Measurements from ENCODE around the gene CACNB3. TPM values are rescaled to one million over a fixed set of nuclear protein-coding genes. Genes with fewer than 3 reads are reported as not detected.

CACNB3 gene
- total and polyA plus RNA-seq, 2 donors (not counting 1 experiment from before 2014, with no cell fraction given) = 28.4 to 46.2 TPM

DNA sequence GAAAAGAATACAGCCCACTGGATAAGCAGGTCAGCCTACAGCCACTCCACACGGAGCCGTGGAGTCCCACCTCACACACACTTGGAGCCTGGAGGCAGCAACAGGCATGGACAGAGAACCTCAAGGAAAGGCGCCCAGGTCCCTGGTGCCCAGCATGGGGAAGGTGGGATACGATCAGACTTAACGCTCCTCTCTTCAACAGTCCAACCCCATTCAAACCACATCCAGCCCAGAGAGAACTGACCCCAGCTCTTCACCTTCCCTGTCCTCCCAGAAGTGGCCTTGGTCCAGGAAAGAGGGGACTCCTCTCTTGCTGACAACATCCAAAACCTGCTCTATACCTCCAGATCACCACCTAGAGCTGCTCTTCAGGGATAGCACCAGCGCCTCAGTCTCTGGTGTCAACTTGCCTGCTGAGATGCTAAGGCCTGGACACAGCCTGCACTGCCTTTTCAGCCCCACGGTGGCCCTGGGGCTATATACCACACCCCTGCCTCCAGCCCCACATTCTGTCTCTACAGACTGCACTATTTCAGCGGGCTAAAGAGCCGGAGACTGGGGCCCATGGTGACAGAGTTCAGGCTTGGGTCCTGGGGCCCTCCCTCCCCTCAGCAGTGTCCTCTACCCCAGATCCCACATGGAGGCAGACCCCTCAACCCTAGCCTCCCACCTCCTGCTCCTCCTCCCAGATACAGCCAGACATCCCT is 36.4 kb upstream of the CACNB3 start:
- H2AFZ ChIP-seq (ENCODE audit: low read length) = no peak overlapping the region
- no peak for TF ChIP-seq CTCF (conservative IDR thresholded peaks at IDR 0.05 in 1 of 2, IDR thresholded peaks at IDR 0.05 in 1 of 2; ENCODE audit: low read depth in 1 of 2, low read length in 2 of 2)
- no peak for TF ChIP-seq EZH2 (IDR thresholded peaks at IDR 0.05; ENCODE audit: low read length, missing control alignments)
- no peaks in the 10 kb centered on the region for H3K27me3 ChIP-seq (ENCODE audit: control insufficient read depth, insufficient read depth, low read length)
- peaks cover 11% of the 10 kb centered on the region for H3K36me3 ChIP-seq (ENCODE audit: control insufficient read depth, insufficient read depth, low read length)
- peaks cover 8% of the 10 kb centered on the region for H3K79me2 ChIP-seq (ENCODE audit: control insufficient read depth, insufficient read depth, low read length)
- H3K9me3 ChIP-seq (ENCODE audit: control insufficient read depth, insufficient read depth, low read depth, low read length) = no peaks in the 10 kb centered on the region
- peaks cover 7% of the 10 kb centered on the region for H3K4me1 ChIP-seq (ENCODE audit: control insufficient read depth, extremely low read depth, insufficient read depth, low read length)
- no peak overlapping the region for H3K9ac ChIP-seq (ENCODE audit: insufficient read depth, low read length)
- no peak overlapping the region for H3K4me3 ChIP-seq (replicated peaks in 1 of 4; ENCODE audit: control extremely low read depth in 1 of 4, insufficient read depth in 1 of 4, low read depth in 3 of 4, low read length in 4 of 4)
- no peak for DNase-seq (ENCODE audit: low read depth in 2 of 2)
- no peak overlapping the region for H3K4me2 ChIP-seq (ENCODE audit: extremely low read depth, insufficient read depth, low read length)
- H4K20me1 ChIP-seq (ENCODE audit: control insufficient read depth, extremely low read depth, insufficient read depth, low read length) = no peaks in the 10 kb centered on the region
- no peak overlapping the region for H3K27ac ChIP-seq (ENCODE audit: insufficient read depth, low read length)

- H3K4me2 ChIP-seq (ENCODE audit: extremely low read depth, insufficient read depth, low read length) = no peak overlapping the region
- no peak overlapping the region for H3K27ac ChIP-seq (ENCODE audit: insufficient read depth, low read length)
- no peak for DNase-seq (ENCODE audit: low read depth in 2 of 2)
- H3K79me2 ChIP-seq (ENCODE audit: control insufficient read depth, insufficient read depth, low read length) = peaks cover 15% of the 10 kb centered on the region
- no peaks in the 10 kb centered on the region for H4K20me1 ChIP-seq (ENCODE audit: control insufficient read depth, extremely low read depth, insufficient read depth, low read length)
- peaks cover 12% of the 10 kb centered on the region for H3K4me1 ChIP-seq (ENCODE audit: control insufficient read depth, extremely low read depth, insufficient read depth, low read length)
- H3K9ac ChIP-seq (ENCODE audit: insufficient read depth, low read length) = no peak overlapping the region
- peaks cover 8% of the 10 kb centered on the region for H3K36me3 ChIP-seq (ENCODE audit: control insufficient read depth, insufficient read depth, low read length)
- H2AFZ ChIP-seq (ENCODE audit: low read length) = no peak overlapping the region
- H3K9me3 ChIP-seq (ENCODE audit: control insufficient read depth, insufficient read depth, low read depth, low read length) = no peaks in the 10 kb centered on the region
- H3K27me3 ChIP-seq (ENCODE audit: control insufficient read depth, insufficient read depth, low read length) = no peaks in the 10 kb centered on the region
- H3K4me3 ChIP-seq (replicated peaks in 1 of 4; ENCODE audit: control extremely low read depth in 1 of 4, insufficient read depth in 1 of 4, low read depth in 3 of 4, low read length in 4 of 4) = no peak overlapping the region
- TF ChIP-seq CTCF (conservative IDR thresholded peaks at IDR 0.05 in 1 of 2, IDR thresholded peaks at IDR 0.05 in 1 of 2; ENCODE audit: low read depth in 1 of 2, low read length in 2 of 2) (no peak), EZH2 (IDR thresholded peaks at IDR 0.05; ENCODE audit: low read length, missing control alignments) (no peak)
These were observed 35.6 kb upstream of the CACNB3 start for GRCh38 chr12:48782457-48783395.

DNA sequence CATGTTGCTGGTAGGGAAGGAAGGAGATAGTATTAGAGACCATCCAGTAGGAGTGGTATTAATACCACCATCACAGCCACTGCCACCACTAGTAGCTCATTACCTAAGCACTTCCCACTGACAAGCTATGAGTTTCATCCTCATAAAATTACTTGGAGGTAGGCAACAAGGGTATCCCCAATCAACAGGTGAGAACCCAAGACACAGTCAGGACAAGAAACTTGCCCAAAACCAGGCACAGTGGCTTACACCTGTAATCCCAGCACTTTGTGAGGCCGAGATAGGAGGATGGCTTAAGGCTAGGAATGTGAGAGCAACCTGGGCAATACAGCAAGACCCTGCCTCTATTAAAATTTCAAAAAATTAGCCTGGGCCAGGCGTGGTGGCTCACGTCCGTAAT is 34.9 kb upstream of the CACNB3 start:
- no peaks in the 10 kb centered on the region for H3K9me3 ChIP-seq (ENCODE audit: control insufficient read depth, insufficient read depth, low read depth, low read length)
- H3K36me3 ChIP-seq (ENCODE audit: control insufficient read depth, insufficient read depth, low read length) = peaks cover 8% of the 10 kb centered on the region
- no peak overlapping the region for H3K27ac ChIP-seq (ENCODE audit: insufficient read depth, low read length)
- no peak overlapping the region for H3K9ac ChIP-seq (ENCODE audit: insufficient read depth, low read length)
- H3K79me2 ChIP-seq (ENCODE audit: control insufficient read depth, insufficient read depth, low read length) = peaks cover 21% of the 10 kb centered on the region
- no peak overlapping the region for H3K4me2 ChIP-seq (ENCODE audit: extremely low read depth, insufficient read depth, low read length)
- H3K4me3 ChIP-seq (replicated peaks in 1 of 4; ENCODE audit: control extremely low read depth in 1 of 4, insufficient read depth in 1 of 4, low read depth in 3 of 4, low read length in 4 of 4) = no peak overlapping the region
- no peaks in the 10 kb centered on the region for H4K20me1 ChIP-seq (ENCODE audit: control insufficient read depth, extremely low read depth, insufficient read depth, low read length)
- no peak overlapping the region for H2AFZ ChIP-seq (ENCODE audit: low read length)
- peaks cover 12% of the 10 kb centered on the region for H3K4me1 ChIP-seq (ENCODE audit: control insufficient read depth, extremely low read depth, insufficient read depth, low read length)
- H3K27me3 ChIP-seq (ENCODE audit: control insufficient read depth, insufficient read depth, low read length) = no peaks in the 10 kb centered on the region
- no peak for TF ChIP-seq EZH2 (IDR thresholded peaks at IDR 0.05; ENCODE audit: low read length, missing control alignments)
- no peak for TF ChIP-seq CTCF (conservative IDR thresholded peaks at IDR 0.05 in 1 of 2, IDR thresholded peaks at IDR 0.05 in 1 of 2; ENCODE audit: low read depth in 1 of 2, low read length in 2 of 2)
- DNase-seq (ENCODE audit: low read depth in 2 of 2) = no peak

Measured in fibroblast of lung (primary cell).